ENCODE measurements around the gene SH3GLB1. TPM values are rescaled to one million over a fixed set of nuclear protein-coding genes. Genes with fewer than 3 reads are reported as not detected.
"Not testable (repeated sequence)": the region's sequence is repeated elsewhere in the genome, so short reads cannot be mapped to it uniquely, and the experiment has no call there.

Gene SH3GLB1
- total RNA-seq, 1 experiment from 2014 or later = 45.9 TPM

GRCh38 chr1:86696522-86696921 lies 7.9 kb upstream of the SH3GLB1 start:
- Histone ChIP-seq H3K4me3 (ENCODE audit: low read depth, low read length, poor library complexity, severe bottlenecking) (no peak overlapping the region), H3K4me1 (ENCODE audit: insufficient read depth, low read length, poor library complexity, severe bottlenecking) (no peaks in the 10 kb centered on the region), H3K9me3 (ENCODE audit: low read depth, low read length, poor library complexity, severe bottlenecking) (no peaks in the 10 kb centered on the region), H3K36me3 (ENCODE audit: insufficient read depth, low read length, poor library complexity, severe bottlenecking) (no peaks in the 10 kb centered on the region), H3K27ac (ENCODE audit: low read depth, low read length, poor library complexity, severe bottlenecking) (no peak overlapping the region), H3K27me3 (replicated peaks; ENCODE audit: insufficient read depth, low read depth, low read length, poor library complexity) (peaks cover 10% of the 10 kb centered on the region)
- intact Hi-C loops (cut with micrococcal nuclease; ENCODE audit: unreplicated experiment) = no loop called here
- BruUV-seq (replicated peaks) = no TSS peak
- TF ChIP-seq EZH2 (IDR thresholded peaks at IDR 0.05; ENCODE audit: borderline replicate concordance, low read depth, low read length, poor library complexity, severe bottlenecking) = no peak
- TF ChIP-seq CTCF (conservative IDR thresholded peaks at IDR 0.05; ENCODE audit: low read depth, low read length) = no peak
- no peak for DNase-seq (ENCODE audit: low spot score)
- POLR2A ChIA-PET (ENCODE audit: low non-redundant PET) = no interaction called here
- CTCF ChIA-PET = no interaction called here

- no peaks in the 10 kb centered on the region for H3K4me1 ChIP-seq (ENCODE audit: insufficient read depth, low read length, poor library complexity, severe bottlenecking)
- TF ChIP-seq EZH2 (IDR thresholded peaks at IDR 0.05; ENCODE audit: borderline replicate concordance, low read depth, low read length, poor library complexity, severe bottlenecking) (no peak), CTCF (conservative IDR thresholded peaks at IDR 0.05; ENCODE audit: low read depth, low read length) (no peak)
- intact Hi-C loops (cut with micrococcal nuclease; ENCODE audit: unreplicated experiment) = no loop called here
- H3K27ac ChIP-seq (ENCODE audit: low read depth, low read length, poor library complexity, severe bottlenecking) = no peak overlapping the region
- H3K4me3 ChIP-seq (ENCODE audit: low read depth, low read length, poor library complexity, severe bottlenecking) = no peak overlapping the region
- no peak for DNase-seq (ENCODE audit: low spot score)
- POLR2A ChIA-PET (ENCODE audit: low non-redundant PET) = no interaction called here
- no TSS peak for BruUV-seq (replicated peaks)
- CTCF ChIA-PET = no interaction called here
- peaks cover 10% of the 10 kb centered on the region for H3K27me3 ChIP-seq (replicated peaks; ENCODE audit: insufficient read depth, low read depth, low read length, poor library complexity)
- H3K36me3 ChIP-seq (ENCODE audit: insufficient read depth, low read length, poor library complexity, severe bottlenecking) = no peaks in the 10 kb centered on the region
- no peaks in the 10 kb centered on the region for H3K9me3 ChIP-seq (ENCODE audit: low read depth, low read length, poor library complexity, severe bottlenecking)
Observed at GRCh38 chr1:86699186-86699585, 5.2 kb upstream of the SH3GLB1 start.

GRCh38 chr1:86701731-86702130 lies 2.6 kb upstream of the SH3GLB1 start:
- ChIA-PET CTCF (no interaction called here), POLR2A (ENCODE audit: low non-redundant PET) (no interaction called here)
- no TSS peak for BruUV-seq (replicated peaks)
- no peaks in the 10 kb centered on the region for H3K36me3 ChIP-seq (ENCODE audit: insufficient read depth, low read length, poor library complexity, severe bottlenecking)
- no peak overlapping the region for H3K27ac ChIP-seq (ENCODE audit: low read depth, low read length, poor library complexity, severe bottlenecking)
- TF ChIP-seq CTCF (conservative IDR thresholded peaks at IDR 0.05; ENCODE audit: low read depth, low read length) (no peak), EZH2 (IDR thresholded peaks at IDR 0.05; ENCODE audit: borderline replicate concordance, low read depth, low read length, poor library complexity, severe bottlenecking) (no peak)
- no peak for DNase-seq (ENCODE audit: low spot score)
- intact Hi-C loops (cut with micrococcal nuclease; ENCODE audit: unreplicated experiment) = loop anchor here (5.0 to 10.0 kb wide), 2 partner anchors 41 to 317 kb away; no protein-coding TSS in a partner anchor
- peaks cover 9% of the 10 kb centered on the region for H3K4me1 ChIP-seq (ENCODE audit: insufficient read depth, low read length, poor library complexity, severe bottlenecking)
- H3K4me3 ChIP-seq (ENCODE audit: low read depth, low read length, poor library complexity, severe bottlenecking) = no peak overlapping the region
- no peaks in the 10 kb centered on the region for H3K27me3 ChIP-seq (replicated peaks; ENCODE audit: insufficient read depth, low read depth, low read length, poor library complexity)
- H3K9me3 ChIP-seq (ENCODE audit: low read depth, low read length, poor library complexity, severe bottlenecking) = no peaks in the 10 kb centered on the region

GRCh38 chr1:86702954-86703494 lies 1.4 kb upstream of the SH3GLB1 start:
- H3K4me3 ChIP-seq (ENCODE audit: low read depth, low read length, poor library complexity, severe bottlenecking); H3K36me3 ChIP-seq (ENCODE audit: insufficient read depth, low read length, poor library complexity, severe bottlenecking); DNase-seq (ENCODE audit: low spot score); H3K9me3 ChIP-seq (ENCODE audit: low read depth, low read length, poor library complexity, severe bottlenecking); CTCF ChIA-PET; BruUV-seq (replicated peaks); H3K27me3 ChIP-seq (replicated peaks; ENCODE audit: insufficient read depth, low read depth, low read length, poor library complexity); POLR2A ChIA-PET (ENCODE audit: low non-redundant PET); H3K27ac ChIP-seq (ENCODE audit: low read depth, low read length, poor library complexity, severe bottlenecking): not testable (repeated sequence)
- intact Hi-C loops (cut with micrococcal nuclease; ENCODE audit: unreplicated experiment) = loop anchor here (5.0 to 10.0 kb wide), 2 partner anchors 39 to 318 kb away; no protein-coding TSS in a partner anchor
- H3K4me1 ChIP-seq (ENCODE audit: insufficient read depth, low read length, poor library complexity, severe bottlenecking) = peaks cover 14% of the 10 kb centered on the region
